ENCODE results near the gene PSD2. TPM values are rescaled to one million over a fixed set of nuclear protein-coding genes. Genes with fewer than 3 reads are reported as not detected.

Gene PSD2
- total and polyA plus RNA-seq, 2 of the 13 experiments (the other 11 are each of a cell fraction or from before 2014, with no cell fraction given) = 0.07 TPM; not detected in 1

GRCh38 chr5:139808481-139809330, 13.1 kb downstream of the PSD2 start (continued):
- TF ChIP-seq ZNF605 (CRISPR knock-in tag; IDR thresholded peaks at IDR 0.05) (0 out of 2 replicates have a peak, but pooled peaks have one; percentile 27), GFI1 (CRISPR knock-in tag; IDR thresholded peaks at IDR 0.05; ENCODE audit: borderline replicate concordance) (no peak), RAD21 (CRISPR knock-in tag; IDR thresholded peaks at IDR 0.05) (no peak), ZNF619 (CRISPR knock-in tag; IDR thresholded peaks at IDR 0.05) (no peak), NBN (conservative IDR thresholded peaks at IDR 0.05) (no peak), ZNF234 (CRISPR knock-in tag; conservative IDR thresholded peaks at IDR 0.05) (no peak), ZNF143 (CRISPR knock-in tag; IDR thresholded peaks at IDR 0.05) (no peak), MAZ (IDR thresholded peaks at IDR 0.05; ENCODE audit: borderline replicate concordance, low read depth, low read length) (no peak), MAZ (CRISPR knock-in tag; IDR thresholded peaks at IDR 0.05; ENCODE audit: low read depth) (no peak), ZBTB7B (CRISPR knock-in tag; IDR thresholded peaks at IDR 0.05) (no peak), ZNF18 (CRISPR knock-in tag; IDR thresholded peaks at IDR 0.05; ENCODE audit: insufficient replicate concordance) (no peak), AHDC1 (CRISPR knock-in tag; IDR thresholded peaks at IDR 0.05; ENCODE audit: borderline replicate concordance) (no peak), FOXO4 (CRISPR knock-in tag; conservative IDR thresholded peaks at IDR 0.05) (no peak), ATF6 (CRISPR knock-in tag; conservative IDR thresholded peaks at IDR 0.05) (no peak), BHLHE40 (IDR thresholded peaks at IDR 0.05; ENCODE audit: low read length) (no peak), ZNF768 (CRISPR knock-in tag; IDR thresholded peaks at IDR 0.05) (peak; percentile 78), SIX4 (CRISPR knock-in tag; IDR thresholded peaks at IDR 0.05) (no peak), ZFP62 (CRISPR knock-in tag; IDR thresholded peaks at IDR 0.05) (no peak), NFKBIZ (CRISPR knock-in tag; IDR thresholded peaks at IDR 0.05) (no peak)

All from HepG2 (cell line).